Measurements from ENCODE around the gene CNTROB. TPM values are rescaled to one million over a fixed set of nuclear protein-coding genes. Genes with fewer than 3 reads are reported as not detected.
"Not testable (repeated sequence)": the region's sequence is repeated elsewhere in the genome, so short reads cannot be mapped to it uniquely, and the experiment has no call there.

Gene CNTROB
- total RNA-seq, 1 donor from 2014 or later, result 8.9 TPM

- ATAC-seq (no peak), DNase-seq (ENCODE audit: low spot score) (no peak)
Observed at GRCh38 chr17:7940034-7940433, 8.0 kb downstream of the CNTROB start.

GRCh38 chr17:7940743-7941142 lies 8.7 kb downstream of the CNTROB start:
- DNase-seq (ENCODE audit: low spot score) (no peak), ATAC-seq (no peak)

GRCh38 chr17:7943291-7943690 lies 11.3 kb downstream of the CNTROB start:
- no peak for ATAC-seq
- DNase-seq (ENCODE audit: low spot score), result no peak

- DNase-seq (ENCODE audit: low spot score), result no peak
- no peak for ATAC-seq
Observed at GRCh38 chr17:7944326-7944725, 12.3 kb downstream of the CNTROB start.

- DNase-seq (ENCODE audit: low spot score) (no peak), ATAC-seq (no peak)
Observed at GRCh38 chr17:7945651-7946050, 13.6 kb downstream of the CNTROB start.

GRCh38 chr17:7946441-7946840 lies 14.4 kb downstream of the CNTROB start:
- DNase-seq (ENCODE audit: low spot score) (no peak), ATAC-seq (no peak)

GRCh38 chr17:7947651-7948050 lies 15.6 kb downstream of the CNTROB start:
- no peak for ATAC-seq
- no peak for DNase-seq (ENCODE audit: low spot score)

- ATAC-seq, result no peak
- DNase-seq (ENCODE audit: low spot score), result no peak
Observed at GRCh38 chr17:7950578-7950977, 18.6 kb downstream of the CNTROB start.

GRCh38 chr17:7951143-7951792 lies 19.3 kb downstream of the CNTROB start:
- ATAC-seq (no peak), DNase-seq (ENCODE audit: low spot score) (no peak)

- DNase-seq (ENCODE audit: low spot score); ATAC-seq: not testable (repeated sequence)
Observed at GRCh38 chr17:7953266-7953665, 21.3 kb downstream of the CNTROB start.

- DNase-seq (ENCODE audit: low spot score), result no peak
- no peak for ATAC-seq
Observed at GRCh38 chr17:7955414-7956227, 23.6 kb downstream of the CNTROB start.

GRCh38 chr17:7956228-7956965 lies 24.4 kb downstream of the CNTROB start:
- no peak for DNase-seq (ENCODE audit: low spot score)
- ATAC-seq, result no peak

- DNase-seq (ENCODE audit: low spot score) (no peak), ATAC-seq (no peak)
Observed at GRCh38 chr17:7959503-7960253, 27.7 kb downstream of the CNTROB start.

- DNase-seq (ENCODE audit: low spot score) (no peak), ATAC-seq (no peak)
Observed at GRCh38 chr17:7961421-7961820, 29.4 kb downstream of the CNTROB start.

GRCh38 chr17:7967751-7968150 lies 35.7 kb downstream of the CNTROB start:
- ATAC-seq (no peak), DNase-seq (ENCODE audit: low spot score) (no peak)

GRCh38 chr17:7969433-7969832 lies 37.4 kb downstream of the CNTROB start:
- no peak for ATAC-seq
- no peak for DNase-seq (ENCODE audit: low spot score)

GRCh38 chr17:7971651-7972050 lies 39.6 kb downstream of the CNTROB start:
- DNase-seq (ENCODE audit: low spot score), result no peak
- no peak for ATAC-seq

- ATAC-seq (no peak), DNase-seq (ENCODE audit: low spot score) (no peak)
Observed at GRCh38 chr17:7972131-7972785, 40.3 kb downstream of the CNTROB start.

GRCh38 chr17:7974638-7975131 lies 42.7 kb downstream of the CNTROB start:
- ATAC-seq (no peak), DNase-seq (ENCODE audit: low spot score) (no peak)

- DNase-seq (ENCODE audit: low spot score) (no peak), ATAC-seq (no peak)
Observed at GRCh38 chr17:7977039-7977438, 45.0 kb downstream of the CNTROB start.
